SW 1271 (cell line): Measurements from ENCODE around the gene CCDC85B.

ENCODE experiments used
- DNase-seq, 2 experiments: peaks; one replicate each; lab custom pipeline; 2025; lab: John Stamatoyannopoulos, UW

Gene CCDC85B

GRCh38 chr11:65869643-65870306, 20.7 kb upstream of the CCDC85B start:
- DNase-seq = no peak

DNA sequence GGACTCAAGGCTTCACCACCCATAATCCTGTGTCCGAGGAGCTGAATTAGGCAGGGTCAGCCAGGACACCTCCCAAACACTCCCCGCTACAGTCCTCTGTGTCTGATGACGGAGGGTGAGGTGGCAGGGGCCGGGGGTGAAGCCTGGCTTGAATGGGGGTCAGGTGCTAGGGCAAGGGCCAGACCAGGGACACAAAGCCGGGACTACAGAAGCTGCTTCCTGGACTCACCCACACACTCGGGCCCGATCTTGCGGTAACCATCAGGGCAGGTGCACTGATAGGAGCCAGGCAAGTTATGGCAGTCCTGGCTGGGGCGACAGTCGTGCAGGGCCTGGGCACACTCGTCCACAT, 20.2 kb upstream of the CCDC85B start:
- DNase-seq = no peak

DNA sequence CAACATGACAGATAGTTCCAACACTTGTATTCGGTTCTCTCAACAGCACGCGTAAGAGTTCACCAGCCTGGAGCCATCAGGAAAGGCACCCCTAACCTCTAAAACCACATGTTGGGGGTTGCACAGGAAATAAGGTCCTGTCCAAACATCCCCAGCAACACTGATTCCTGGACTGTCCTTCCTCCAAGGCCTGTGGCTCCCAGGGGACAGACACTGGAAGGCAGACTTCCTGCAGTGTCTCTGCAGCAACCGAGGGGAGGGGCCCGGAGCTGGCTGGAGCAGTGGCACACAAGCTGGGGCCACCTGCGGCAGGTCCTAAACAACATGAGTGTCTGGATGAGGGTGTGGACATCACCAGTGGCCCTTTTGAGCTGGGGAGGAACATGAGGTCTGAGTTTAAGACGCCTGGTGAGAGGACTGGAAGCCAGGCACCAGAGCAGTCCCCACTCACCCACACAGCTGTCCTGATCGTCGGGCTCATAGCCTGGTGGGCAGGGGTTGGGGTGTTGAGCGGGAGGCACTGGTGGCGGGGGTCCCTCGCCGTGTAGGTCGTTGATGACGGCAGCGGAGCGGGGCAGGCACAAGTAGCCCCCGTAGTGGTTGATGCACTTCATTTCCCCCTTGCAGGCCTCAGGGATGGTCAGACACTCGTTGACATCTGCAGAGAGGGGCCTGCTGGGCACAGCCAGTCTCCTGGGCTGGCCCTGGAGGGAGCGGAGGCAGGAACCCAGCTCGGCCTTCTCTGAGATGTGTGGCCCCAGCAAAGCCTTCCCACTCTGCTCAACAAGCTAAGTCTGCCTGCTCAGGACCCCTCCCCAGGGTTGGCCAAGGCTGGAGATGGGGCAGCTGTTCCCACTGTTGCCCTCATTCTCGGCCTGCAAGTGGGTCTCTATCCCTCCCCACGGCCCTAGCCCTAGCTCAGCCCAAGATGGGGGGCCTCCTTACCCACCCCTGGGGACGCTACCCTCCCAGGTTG, 19.5 kb upstream of the CCDC85B start:
- no peak for DNase-seq

GRCh38 chr11:65871811-65872548, 18.5 kb upstream of the CCDC85B start:
- no peak for DNase-seq

DNA sequence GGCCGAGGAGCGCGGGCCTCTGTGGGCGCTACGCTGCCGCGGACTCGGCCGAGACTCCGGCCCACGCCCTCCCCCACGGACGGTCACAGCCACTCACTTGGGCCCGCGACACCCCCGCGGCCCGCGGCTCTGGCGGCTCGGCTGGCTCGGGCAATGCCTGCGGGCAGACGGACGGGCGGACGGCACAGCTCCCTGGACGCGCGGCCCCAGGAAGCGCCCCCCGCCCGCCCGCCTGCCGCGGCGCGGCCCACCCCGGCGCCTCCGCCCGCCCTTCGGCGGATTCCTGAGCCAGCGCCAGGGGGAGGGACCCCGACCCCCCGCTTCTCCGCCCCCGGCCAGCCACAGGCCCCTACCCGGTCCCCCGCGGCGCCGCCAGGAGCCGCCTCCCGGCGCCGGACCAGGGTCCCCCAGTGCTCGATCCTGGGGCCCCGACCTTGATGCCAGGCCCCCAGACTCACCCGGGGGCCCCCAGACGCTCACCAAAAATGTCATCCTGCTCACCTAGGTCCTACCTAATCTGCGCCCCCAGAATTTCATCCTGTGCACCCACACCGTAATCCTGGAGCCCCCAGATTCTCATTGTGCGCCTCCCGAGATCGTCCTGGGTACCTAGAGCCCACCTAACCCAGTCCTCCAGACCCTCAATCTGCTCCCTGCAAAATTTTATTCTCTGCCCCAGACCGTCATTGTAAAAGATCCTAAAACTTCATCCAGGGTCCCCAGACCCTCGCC, 17.7 kb upstream of the CCDC85B start, which contains the start of gene EFEMP2:
TSS of gene EFEMP2 (minus strand) at position 215 of the 732 bp plus-strand sequence. CDS start 446 bp downstream, outside the sequence.
- no peak for DNase-seq

DNA sequence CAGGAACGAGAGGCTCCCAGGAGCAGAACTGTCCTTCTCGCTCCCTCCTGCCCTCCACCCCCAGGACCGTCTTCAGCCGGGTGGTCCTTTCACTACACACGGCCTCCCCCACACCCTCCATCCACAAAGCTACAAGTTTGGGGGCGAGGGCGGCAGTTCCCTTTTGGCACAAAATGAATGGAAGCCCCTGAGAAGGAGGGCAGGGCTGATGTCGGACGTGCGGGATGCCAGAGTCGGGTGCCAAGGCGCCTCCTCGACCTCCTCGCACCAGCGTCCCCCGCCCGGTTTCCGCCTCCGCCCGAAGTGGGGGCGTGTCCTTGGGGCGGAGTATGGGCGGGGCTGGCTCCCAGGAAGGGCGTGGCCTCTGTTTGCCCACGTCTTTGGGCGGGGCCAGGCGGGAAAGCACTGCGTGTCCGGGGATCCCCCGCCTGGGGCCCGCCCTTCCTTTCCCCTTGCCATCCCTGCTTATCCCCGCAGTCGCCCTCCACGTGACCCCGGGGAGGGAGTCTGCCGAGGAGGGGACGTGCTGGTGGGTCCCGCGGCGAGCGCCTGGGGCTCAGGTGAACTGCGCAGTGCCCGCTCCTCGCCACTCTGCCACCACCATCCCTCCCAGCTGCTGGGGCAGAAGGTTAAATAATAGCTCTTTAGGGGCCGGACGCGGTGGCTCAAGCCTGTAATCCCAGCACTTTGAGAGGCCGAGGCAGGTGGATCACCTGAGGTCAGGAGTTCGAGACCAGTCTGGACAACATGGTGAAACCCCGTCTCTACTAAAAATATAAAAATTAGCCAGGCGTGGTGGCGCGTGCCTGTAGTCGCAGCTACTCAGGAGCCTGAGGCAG, 16.9 kb upstream of the CCDC85B start:
- DNase-seq = peak; percentile 79 to 85

DNA sequence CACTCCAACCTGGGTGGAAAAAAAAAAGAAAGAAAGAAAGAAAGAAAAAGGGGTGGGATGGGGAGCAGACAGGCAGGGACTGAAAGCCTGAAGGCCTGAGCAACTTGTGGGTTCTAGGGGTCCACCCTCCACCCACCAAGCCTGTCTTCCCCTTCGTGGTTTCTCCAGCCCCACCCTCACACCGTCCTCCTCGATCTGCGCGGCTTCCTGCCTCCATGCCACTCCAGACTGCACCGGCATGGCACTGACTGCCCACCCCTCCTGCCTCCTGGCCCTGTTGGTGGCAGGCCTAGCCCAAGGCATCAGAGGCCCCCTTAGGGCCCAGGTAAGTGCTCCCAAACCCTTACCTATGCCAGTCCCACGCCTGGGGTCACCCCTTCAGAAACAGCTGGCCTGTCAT, 10.9 kb upstream of the CCDC85B start, which contains the start of gene CTSW:
TSS of gene CTSW (plus strand) at position 221 of the 400 bp plus-strand sequence. CDS start at position 239, 18 bp downstream.
- no peak for DNase-seq

DNA sequence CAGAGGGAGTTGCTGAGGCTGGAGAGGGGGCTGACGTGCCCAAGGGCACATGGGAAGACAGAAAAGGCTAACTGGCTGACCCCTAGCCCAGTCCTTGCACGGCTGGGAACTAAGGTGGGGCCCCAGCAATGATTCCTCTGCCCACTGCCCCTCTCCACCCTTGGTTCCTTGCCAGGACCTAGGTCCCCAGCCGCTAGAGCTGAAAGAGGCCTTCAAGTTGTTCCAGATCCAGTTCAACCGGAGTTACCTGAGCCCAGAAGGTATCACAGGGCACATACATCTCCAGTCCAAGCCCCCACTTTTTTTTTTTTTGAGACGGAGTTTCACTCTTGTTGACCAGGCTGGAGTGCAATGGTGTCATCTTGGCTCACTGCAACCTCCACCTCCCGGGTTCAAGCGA, 10.4 kb upstream of the CCDC85B start:
- no peak for DNase-seq

GRCh38 chr11:65880844-65881421, 9.5 kb upstream of the CCDC85B start:
- DNase-seq = no peak

DNA sequence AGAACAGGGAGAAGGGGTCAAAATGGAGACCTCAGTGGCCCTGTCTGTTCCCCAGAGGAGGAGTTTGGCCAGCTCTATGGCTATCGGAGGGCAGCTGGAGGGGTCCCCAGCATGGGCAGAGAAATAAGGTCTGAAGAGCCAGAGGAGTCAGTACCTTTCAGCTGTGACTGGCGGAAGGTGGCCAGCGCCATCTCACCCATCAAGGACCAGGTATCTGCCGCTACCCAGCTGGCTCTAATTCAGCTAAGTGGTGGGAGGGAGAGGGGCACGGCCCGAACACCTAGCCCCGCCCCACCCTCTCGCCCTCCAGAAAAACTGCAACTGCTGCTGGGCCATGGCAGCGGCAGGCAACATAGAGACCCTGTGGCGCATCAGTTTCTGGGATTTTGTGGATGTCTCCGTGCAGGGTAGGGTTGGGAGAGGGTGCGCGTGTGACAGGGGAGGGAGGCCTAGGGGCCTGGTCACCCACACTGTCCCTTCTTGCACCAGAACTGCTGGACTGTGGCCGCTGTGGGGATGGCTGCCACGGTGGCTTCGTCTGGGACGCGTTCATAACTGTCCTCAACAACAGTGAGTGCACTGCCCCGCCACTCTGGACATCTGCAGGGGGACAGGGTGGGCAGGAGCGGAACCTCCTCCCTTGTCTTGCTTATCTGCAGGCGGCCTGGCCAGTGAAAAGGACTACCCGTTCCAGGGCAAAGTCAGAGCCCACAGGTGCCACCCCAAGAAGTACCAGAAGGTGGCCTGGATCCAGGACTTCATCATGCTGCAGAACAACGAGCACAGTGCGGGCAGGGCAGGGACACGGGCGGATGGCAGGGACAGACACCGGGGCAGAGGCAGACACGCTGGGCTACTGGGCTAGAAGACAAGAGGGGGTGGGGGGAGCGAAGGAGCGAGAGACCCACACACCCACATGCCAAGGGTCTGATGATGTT, 8.1 kb upstream of the CCDC85B start:
- no peak for DNase-seq

DNA sequence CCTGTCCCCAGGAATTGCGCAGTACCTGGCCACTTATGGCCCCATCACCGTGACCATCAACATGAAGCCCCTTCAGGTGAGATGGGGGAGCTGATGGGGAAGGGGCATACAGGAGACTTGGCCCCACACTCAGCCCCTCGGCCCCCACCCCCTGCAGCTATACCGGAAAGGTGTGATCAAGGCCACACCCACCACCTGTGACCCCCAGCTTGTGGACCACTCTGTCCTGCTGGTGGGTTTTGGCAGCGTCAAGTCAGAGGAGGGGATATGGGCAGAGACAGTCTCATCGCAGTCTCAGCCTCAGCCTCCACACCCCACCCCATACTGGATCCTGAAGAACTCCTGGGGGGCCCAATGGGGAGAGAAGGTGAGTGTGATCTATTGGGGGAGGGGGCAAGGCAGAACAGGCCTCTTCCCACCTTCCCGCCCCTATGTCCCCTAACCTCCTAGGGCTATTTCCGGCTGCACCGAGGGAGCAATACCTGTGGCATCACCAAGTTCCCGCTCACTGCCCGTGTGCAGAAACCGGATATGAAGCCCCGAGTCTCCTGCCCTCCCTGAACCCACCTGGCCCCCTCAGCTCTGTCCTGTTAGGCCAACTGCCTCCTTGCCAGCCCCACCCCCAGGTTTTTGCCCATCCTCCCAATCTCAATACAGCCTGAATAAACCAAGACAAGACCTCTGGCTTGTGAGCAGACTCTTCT, 7.3 kb upstream of the CCDC85B start:
- no peak for DNase-seq

DNA sequence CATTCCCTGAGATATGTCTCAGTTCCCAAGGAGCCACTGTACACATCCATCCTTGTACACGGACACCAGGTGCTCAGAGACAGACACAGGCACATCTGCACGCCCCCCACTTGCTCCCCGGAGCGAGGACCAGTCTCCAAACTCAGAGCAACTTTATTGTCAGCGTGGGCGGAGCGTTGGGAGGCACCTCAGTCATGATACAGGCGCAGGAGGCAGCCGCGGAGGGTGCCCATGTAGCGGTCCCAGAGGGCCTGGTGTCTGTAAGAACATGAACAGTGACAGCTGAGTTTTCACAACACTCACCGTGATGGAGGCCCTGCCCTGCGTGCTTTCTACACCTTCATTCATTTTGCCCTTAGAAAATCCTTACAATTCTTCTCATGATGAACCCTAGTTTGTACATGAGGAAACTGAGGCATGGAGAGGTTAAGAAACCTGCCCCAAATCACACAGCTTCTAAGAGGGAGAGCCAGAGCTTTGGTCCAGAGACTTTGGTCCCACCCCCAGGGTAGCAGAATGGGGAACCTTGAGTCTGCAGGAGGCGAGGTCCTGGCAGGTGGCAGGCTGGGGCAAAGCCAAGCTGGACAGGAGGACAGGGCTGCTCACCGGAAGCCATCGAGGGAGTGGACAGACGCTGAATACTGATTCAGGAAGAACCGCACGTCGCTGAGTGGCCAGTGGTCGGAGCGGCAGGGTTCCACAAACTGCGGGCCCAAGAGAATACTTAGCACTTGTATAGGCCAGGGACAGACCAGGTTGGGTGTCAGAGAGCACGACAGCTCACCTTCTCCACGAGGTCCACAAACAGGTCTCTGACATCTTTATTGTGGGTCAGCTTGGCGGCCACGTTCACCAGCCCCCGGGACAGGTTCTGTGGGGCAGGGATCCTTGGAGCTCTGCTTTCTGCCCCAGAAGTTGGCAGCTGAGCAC, 6.4 kb upstream of the CCDC85B start:
- no peak for DNase-seq

GRCh38 chr11:65884716-65885092, 5.8 kb upstream of the CCDC85B start:
- peak in 1 of 2 experiments; percentile 65 for DNase-seq

GRCh38 chr11:65885231-65885630, 5.2 kb upstream of the CCDC85B start:
- DNase-seq = no peak

DNA sequence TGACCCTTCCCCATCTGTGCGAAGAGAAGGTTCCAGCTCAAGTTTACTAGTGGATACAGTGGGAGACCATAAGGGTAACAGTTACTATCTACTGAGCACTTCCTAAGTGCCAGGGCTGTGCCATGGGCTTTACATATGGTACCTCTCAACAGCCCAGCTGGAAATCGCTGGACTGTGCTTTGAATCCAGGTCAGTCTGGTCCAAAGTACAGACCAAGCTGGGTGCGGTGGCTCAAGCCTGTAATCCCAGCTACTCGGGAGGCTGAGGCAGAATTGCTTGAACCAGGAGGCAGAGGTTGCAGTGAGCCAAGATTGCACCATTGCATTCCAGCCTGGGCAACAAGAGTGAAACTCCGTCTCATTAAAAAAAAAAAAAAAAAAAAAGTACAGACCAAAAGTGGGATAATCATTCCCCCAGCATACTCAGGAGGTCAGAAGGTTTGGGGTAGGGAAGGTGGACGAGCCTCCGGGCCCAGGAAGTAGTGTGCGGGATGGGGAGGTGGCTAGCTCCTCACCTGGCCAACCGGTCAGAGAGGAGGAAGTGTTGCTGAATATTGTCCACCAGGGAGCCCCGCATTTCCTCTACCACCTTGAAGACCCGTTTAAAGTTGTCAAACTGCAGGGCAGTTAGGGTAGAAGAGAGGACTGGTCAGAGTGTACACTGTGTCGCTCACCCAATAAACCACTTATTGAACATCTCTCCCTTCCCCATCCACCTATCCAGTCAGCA, 4.5 kb upstream of the CCDC85B start:
- no peak for DNase-seq

- DNase-seq = no peak
These were observed 3.4 kb upstream of the CCDC85B start for GRCh38 chr11:65886826-65887722.
